ENCODE measurements around the gene PRPF38B.
"Not testable (repeated sequence)": the region's sequence is repeated elsewhere in the genome, so short reads cannot be mapped to it uniquely, and the experiment has no call there.

PRPF38B gene

GRCh38 chr1:108679586-108680213, 12.4 kb upstream of the PRPF38B start:
- no peak for DNase-seq (ENCODE audit: low spot score)

GRCh38 chr1:108681701-108682100, 10.4 kb upstream of the PRPF38B start:
- DNase-seq (ENCODE audit: low spot score), result not testable (repeated sequence)

- DNase-seq (ENCODE audit: low spot score), result no peak
These were observed 6.6 kb upstream of the PRPF38B start for GRCh38 chr1:108685529-108685928.

- no peak for DNase-seq (ENCODE audit: low spot score)
These were observed 5.3 kb upstream of the PRPF38B start for GRCh38 chr1:108686614-108687313.

GRCh38 chr1:108691128-108691941, 775 bp upstream of the PRPF38B start:
- DNase-seq (ENCODE audit: low spot score), result peak; percentile 29

GRCh38 chr1:108692724-108693655, 880 bp downstream of the PRPF38B start:
- DNase-seq (ENCODE audit: low spot score), result peak; percentile 81

- no peak for DNase-seq (ENCODE audit: low spot score)
These were observed 3.4 kb downstream of the PRPF38B start for GRCh38 chr1:108695535-108695934.

GRCh38 chr1:108699375-108700332, 7.5 kb downstream of the PRPF38B start:
- no peak for DNase-seq (ENCODE audit: low spot score)

- no peak for DNase-seq (ENCODE audit: low spot score)
These were observed 9.2 kb downstream of the PRPF38B start for GRCh38 chr1:108701176-108701849.

GRCh38 chr1:108702109-108702508, 10.0 kb downstream of the PRPF38B start:
- not testable (repeated sequence) for DNase-seq (ENCODE audit: low spot score)

GRCh38 chr1:108703939-108704338, 11.8 kb downstream of the PRPF38B start:
- DNase-seq (ENCODE audit: low spot score), result no peak

- peak; percentile 69 for DNase-seq (ENCODE audit: low spot score)
These were observed 12.4 kb downstream of the PRPF38B start for GRCh38 chr1:108704496-108704895.

- DNase-seq (ENCODE audit: low spot score), result no peak
These were observed 14.5 kb downstream of the PRPF38B start for GRCh38 chr1:108706643-108707042.

GRCh38 chr1:108708691-108709660, 16.9 kb downstream of the PRPF38B start:
- DNase-seq (ENCODE audit: low spot score), result no peak

GRCh38 chr1:108712606-108713150, 20.6 kb downstream of the PRPF38B start, which contains the start of gene FNDC7:
Gene FNDC7, plus strand, starts transcription at chr1:108712908. Its CDS starts 26 bp downstream, at chr1:108712934.
- DNase-seq (ENCODE audit: low spot score), result no peak

- no peak for DNase-seq (ENCODE audit: low spot score)
These were observed 23.8 kb downstream of the PRPF38B start for GRCh38 chr1:108715932-108716331.

- no peak for DNase-seq (ENCODE audit: low spot score)
These were observed 24.5 kb downstream of the PRPF38B start for GRCh38 chr1:108716437-108717230.
